ENCODE results near the gene TMUB1. TPM values are rescaled to one million over a fixed set of nuclear protein-coding genes. Genes with fewer than 3 reads are reported as not detected.
A peak's percentile ranks its signal among the peaks of the same experiment; 100 is the strongest.

Gene TMUB1
- total RNA-seq, 4 donors from 2014 or later, result 2.9 to 32.8 (median 8.6) TPM

- Histone ChIP-seq H3K36me3 (no peaks in the 10 kb centered on the region), H3K27me3 (no peaks in the 10 kb centered on the region), H3K4me3 (no peak overlapping the region), H3K27ac (no peak overlapping the region), H3K9me3 (no peaks in the 10 kb centered on the region), H3K4me1 (peaks cover 0 to 7% of the 10 kb centered on the region in 2 donors)
- TF ChIP-seq, protein P1, sequence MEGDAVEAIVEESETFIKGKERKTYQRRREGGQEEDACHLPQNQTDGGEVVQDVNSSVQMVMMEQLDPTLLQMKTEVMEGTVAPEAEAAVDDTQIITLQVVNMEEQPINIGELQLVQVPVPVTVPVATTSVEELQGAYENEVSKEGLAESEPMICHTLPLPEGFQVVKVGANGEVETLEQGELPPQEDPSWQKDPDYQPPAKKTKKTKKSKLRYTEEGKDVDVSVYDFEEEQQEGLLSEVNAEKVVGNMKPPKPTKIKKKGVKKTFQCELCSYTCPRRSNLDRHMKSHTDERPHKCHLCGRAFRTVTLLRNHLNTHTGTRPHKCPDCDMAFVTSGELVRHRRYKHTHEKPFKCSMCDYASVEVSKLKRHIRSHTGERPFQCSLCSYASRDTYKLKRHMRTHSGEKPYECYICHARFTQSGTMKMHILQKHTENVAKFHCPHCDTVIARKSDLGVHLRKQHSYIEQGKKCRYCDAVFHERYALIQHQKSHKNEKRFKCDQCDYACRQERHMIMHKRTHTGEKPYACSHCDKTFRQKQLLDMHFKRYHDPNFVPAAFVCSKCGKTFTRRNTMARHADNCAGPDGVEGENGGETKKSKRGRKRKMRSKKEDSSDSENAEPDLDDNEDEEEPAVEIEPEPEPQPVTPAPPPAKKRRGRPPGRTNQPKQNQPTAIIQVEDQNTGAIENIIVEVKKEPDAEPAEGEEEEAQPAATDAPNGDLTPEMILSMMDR (IDR thresholded peaks at IDR 0.05), result no peak
- no peak for TF ChIP-seq POLR2A (IDR thresholded peaks at IDR 0.05)
- intact Hi-C loops (cut with DNase I; ENCODE audit: low total_unique reads), result no loop called here
- DNase-seq, result no peak
Observed at GRCh38 chr7:151093748-151094147, 10.5 kb upstream of the TMUB1 start.

GRCh38 chr7:151091988-151092387 is 8.7 kb upstream of the TMUB1 start:
- no peaks in the 10 kb centered on the region for H3K27me3 ChIP-seq
- H3K4me1 ChIP-seq, result peaks cover 0 to 12% of the 10 kb centered on the region in 2 donors
- intact Hi-C loops (cut with DNase I; ENCODE audit: low total_unique reads), result no loop called here
- H3K4me3 ChIP-seq, result no peak overlapping the region
- H3K36me3 ChIP-seq, result no peaks in the 10 kb centered on the region
- no peak overlapping the region for H3K27ac ChIP-seq
- DNase-seq, result no peak
- no peaks in the 10 kb centered on the region for H3K9me3 ChIP-seq
- TF ChIP-seq, protein P1 (IDR thresholded peaks at IDR 0.05), result no peak
- TF ChIP-seq POLR2A (IDR thresholded peaks at IDR 0.05), result no peak

DNA sequence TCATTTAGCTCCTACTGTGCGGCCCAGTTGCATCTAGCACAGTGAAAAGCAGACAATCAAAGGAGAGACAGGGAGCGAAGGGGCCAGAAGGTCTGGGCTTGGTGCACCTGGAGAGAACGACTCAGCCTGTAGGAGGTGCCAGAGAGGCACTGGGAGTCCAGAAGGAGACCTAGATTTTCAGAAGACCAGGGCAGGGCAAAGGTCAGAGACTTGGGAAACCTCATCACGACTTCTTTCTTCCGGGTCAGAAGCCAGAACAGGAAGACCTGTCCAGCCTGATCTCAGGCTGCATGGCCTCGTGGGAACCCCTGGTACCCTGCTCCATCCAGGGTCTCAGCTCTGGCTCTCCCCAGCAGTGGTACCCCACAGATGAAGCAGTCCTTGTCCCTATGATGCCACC is 8.1 kb upstream of the TMUB1 start:
- intact Hi-C loops (cut with DNase I; ENCODE audit: low total_unique reads), result no loop called here
- TF ChIP-seq, protein P1 (IDR thresholded peaks at IDR 0.05), result peak in 1 of 4 experiments; percentile 25
- no peak for TF ChIP-seq POLR2A (IDR thresholded peaks at IDR 0.05)
- Histone ChIP-seq H3K27ac (no peak overlapping the region), H3K4me3 (no peak overlapping the region), H3K4me1 (peaks cover 0 to 12% of the 10 kb centered on the region in 2 donors), H3K36me3 (no peaks in the 10 kb centered on the region), H3K9me3 (no peaks in the 10 kb centered on the region), H3K27me3 (no peaks in the 10 kb centered on the region)
- no peak for DNase-seq

DNA sequence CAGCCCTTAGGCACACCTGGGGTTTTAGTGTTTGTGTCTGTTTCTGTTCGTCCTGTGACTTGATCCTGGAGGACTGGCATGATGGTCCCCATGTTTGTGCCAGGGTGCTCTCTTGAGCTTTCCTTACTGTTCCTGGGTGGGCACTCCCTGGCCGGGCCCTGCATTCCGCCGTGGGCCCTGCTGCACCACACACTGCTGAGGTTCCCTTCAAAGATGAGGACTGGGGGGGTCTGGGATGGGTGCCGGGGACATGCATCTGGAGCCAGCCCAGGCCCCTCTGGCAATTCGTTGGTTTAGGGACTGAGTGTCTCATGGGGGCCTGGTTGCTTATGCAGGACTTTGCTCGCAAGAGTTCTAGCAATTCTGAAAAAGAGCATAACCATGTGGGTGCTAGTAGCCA is 7.7 kb upstream of the TMUB1 start:
- H3K27ac ChIP-seq, result no peak overlapping the region
- intact Hi-C loops (cut with DNase I; ENCODE audit: low total_unique reads), result no loop called here
- no peaks in the 10 kb centered on the region for H3K9me3 ChIP-seq
- DNase-seq, result no peak
- H3K4me3 ChIP-seq, result no peak overlapping the region
- H3K27me3 ChIP-seq, result no peaks in the 10 kb centered on the region
- H3K36me3 ChIP-seq, result no peaks in the 10 kb centered on the region
- peaks cover 0 to 12% of the 10 kb centered on the region in 2 donors for H3K4me1 ChIP-seq
- TF ChIP-seq, protein P1 (IDR thresholded peaks at IDR 0.05), result no peak
- TF ChIP-seq POLR2A (IDR thresholded peaks at IDR 0.05), result no peak

DNA sequence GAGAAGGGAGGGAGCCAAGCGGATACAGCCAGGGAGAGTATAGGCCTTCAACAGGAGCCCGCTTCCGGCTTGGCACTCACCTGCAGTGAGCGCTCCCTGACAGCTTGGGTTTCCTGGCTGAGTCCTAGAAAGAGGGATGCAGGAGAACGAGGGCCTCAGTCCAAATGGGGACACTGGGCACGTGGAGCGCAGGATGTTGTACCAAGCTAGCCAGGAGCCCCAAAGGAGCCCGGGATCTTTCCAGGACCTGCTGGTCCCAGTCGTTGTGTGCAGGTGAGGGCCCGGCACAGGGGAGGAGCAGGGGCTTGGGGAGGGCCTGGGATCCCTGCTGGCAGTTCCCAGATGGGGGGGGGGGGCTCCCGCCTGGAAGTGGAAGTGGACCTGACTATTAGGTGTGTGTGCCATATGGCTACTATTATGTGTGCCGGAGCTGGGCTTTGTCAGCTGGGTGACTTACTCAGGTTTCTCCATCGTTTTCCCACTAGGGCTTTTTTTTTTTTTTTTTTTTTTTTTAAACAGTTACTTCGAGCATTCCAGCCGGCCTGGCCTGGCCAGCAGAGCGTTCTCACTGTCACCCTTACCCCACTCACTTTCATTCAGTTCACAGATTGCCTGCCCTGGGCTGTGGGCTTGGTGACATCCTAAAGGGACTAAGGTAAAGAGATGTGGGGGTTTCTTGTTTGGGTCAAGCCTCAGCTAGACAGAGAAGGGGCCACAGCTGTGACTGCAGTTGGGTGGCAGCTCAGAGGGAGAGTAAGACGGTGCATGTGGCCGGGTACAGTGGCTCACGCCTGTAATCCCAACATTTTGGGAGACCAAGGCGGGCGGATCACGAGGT is 6.8 kb upstream of the TMUB1 start:
- intact Hi-C loops (cut with DNase I; ENCODE audit: low total_unique reads), result no loop called here

More for the DNA sequence above, 6.8 kb upstream of the TMUB1 start:
- Histone ChIP-seq H3K36me3 (no peaks in the 10 kb centered on the region), H3K9me3 (no peaks in the 10 kb centered on the region), H3K4me1 (peaks cover 0 to 12% of the 10 kb centered on the region in 2 donors), H3K4me3 (peak overlapping the region in 1 of 2 donors; percentile 9), H3K27ac (peak overlapping the region; percentile 73 to 88), H3K27me3 (no peaks in the 10 kb centered on the region)
- TF ChIP-seq, protein P1 (IDR thresholded peaks at IDR 0.05), result no peak
- no peak for TF ChIP-seq POLR2A (IDR thresholded peaks at IDR 0.05)
- DNase-seq, result peak in 1 of 2 donors; percentile 33
